GM21526 (cell line): Measurements from ENCODE around the gene HRK.
A peak's percentile ranks its signal among the peaks of the same experiment; 100 is the strongest.

Experiments
- ATAC-seq: cut with Tn5 transposase; IDR thresholded peaks from one replicate; pipeline ENCODE4 v1.9.1; 2021; ENCODE audit warnings: moderate library complexity; ENCODE audit not compliant: unreplicated experiment, low FRiP score

Gene HRK

DNA sequence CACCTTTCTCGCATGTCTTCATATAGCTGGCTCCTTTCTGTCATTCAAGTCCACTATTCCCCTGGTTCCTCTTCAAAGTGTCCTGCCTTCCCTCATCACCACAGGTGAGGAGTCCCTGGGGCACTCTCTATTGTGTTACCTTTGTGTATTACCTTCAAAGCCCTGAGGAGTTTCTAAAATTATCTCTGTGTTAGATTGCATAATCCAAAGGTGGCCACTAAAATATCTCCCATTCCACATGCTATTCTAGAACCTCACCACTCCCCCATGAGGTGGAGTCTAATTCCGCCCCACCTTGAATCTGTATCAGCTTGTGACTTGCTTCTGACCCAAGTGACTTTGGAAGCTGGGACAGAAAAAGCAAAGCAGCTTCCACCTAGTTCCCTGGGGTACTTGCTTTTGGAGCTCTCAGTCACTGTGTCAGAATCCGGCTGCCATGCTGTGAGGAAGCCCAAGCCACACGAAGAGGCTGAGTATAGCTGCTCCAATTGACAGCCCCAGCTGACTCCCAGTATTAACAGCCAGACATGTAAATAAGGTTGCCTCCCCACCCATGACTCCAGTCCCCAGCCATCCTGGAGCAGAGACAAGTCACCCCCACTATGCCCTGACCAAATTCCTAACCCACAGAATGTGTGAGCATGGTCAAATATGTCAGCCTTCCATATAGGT is 6.8 kb downstream of the HRK start:
- ATAC-seq, result no peak

- no peak for ATAC-seq
These were observed 10.9 kb downstream of the HRK start for GRCh38 chr12:116870306-116870705.

DNA sequence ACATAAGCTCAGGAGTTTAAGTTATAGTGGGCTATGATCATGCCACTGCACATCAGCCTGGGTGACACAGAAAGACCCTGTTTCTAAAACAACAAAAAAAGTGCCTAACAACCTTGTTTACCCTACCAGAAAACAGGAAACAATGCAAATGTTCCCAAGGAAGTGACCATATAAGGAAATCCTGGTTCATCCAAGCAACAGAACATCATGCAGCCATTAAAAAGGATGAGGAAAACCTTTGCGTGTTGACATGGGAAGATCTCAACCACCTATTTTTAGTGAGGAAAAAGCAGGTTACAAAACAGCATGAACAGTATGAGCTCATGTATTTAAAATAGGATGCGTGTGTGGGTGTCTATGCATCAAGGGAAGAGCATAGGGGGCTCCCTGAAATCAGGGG is 13.7 kb downstream of the HRK start:
- no peak for ATAC-seq

DNA sequence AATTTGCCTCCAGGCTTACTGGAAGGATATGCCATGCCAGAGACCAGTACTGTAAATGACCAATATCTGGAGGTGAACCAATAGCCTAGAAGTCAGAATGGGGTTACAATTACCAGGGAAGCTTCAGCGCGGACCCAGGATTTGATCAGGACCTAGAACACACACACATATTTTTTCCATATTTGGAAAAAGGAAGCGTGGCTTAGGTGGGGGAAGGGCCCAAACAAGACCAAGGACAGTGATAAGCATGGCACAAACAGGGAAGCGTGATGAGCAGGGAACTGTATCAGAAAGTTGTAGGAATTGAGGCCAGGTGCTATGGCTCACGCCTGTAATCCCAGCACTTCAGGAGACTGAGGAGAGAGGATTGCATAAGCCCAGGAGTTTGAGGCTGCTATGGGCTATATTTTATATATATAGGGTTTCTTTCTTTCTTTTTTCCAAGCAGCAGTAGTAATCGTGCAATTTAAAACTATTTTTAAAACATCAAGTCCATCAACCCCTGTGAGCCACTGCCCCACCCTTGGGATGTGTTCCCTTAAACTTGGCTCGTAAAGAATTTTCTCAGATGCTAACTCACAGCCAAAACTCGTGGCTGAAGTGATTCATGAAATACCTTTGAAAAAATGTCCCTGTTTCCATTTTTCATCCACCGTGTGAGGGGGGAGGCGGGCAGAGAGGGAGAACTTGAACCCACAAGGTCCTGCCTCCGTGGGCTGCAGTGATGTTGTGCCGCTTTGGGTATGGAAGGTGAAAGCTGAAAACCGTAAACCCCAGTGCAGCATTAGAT is 16.7 kb downstream of the HRK start:
- no peak for ATAC-seq

GRCh38 chr12:116863275-116863767 is 17.9 kb downstream of the HRK start:
- no peak for ATAC-seq

- no peak for ATAC-seq
These were observed 19.1 kb downstream of the HRK start for GRCh38 chr12:116862167-116862566.

- peak; percentile 61 for ATAC-seq
These were observed 19.9 kb downstream of the HRK start for GRCh38 chr12:116861320-116861719.

DNA sequence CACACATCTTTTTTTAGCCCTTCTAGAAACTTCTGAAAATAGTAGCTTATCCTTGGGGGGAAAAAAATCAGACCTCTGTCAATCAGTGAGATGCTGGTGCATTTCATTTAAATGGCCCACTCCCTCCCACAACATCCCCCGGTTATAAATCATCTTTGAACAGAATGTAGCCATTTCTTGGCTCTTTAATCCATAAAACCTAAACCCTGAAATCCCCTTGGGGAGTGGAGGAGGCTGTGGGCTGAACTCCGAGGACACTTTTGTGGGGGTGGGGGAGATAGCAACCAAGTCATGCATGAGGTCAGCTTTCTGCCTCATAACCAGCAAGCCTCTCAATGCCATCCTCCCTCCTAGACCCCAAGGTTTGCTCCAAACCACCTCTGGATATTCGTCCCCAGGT is 21.0 kb downstream of the HRK start:
- ATAC-seq, result no peak

GRCh38 chr12:116859079-116859478 is 22.2 kb downstream of the HRK start:
- ATAC-seq, result no peak

DNA sequence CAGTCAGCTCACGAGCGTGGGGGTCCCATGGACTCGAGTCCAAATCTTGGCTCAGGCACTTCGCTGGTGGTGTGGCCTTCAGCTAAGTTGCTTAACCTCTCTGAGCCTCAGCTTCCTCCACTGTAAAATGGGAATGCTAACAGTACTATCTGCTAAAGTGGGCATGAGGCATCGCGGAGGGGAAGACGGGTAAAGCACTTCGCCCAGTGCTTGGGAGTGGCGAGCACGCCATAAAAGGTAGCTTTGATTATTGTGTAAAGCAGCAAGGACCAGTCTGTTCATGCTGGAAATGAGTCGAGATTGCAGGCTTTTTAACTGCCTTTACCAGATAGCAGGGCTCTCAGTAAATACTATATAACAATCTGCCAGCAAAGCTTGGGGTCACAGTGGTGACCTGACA is 24.5 kb downstream of the HRK start:
- ATAC-seq, result no peak

DNA sequence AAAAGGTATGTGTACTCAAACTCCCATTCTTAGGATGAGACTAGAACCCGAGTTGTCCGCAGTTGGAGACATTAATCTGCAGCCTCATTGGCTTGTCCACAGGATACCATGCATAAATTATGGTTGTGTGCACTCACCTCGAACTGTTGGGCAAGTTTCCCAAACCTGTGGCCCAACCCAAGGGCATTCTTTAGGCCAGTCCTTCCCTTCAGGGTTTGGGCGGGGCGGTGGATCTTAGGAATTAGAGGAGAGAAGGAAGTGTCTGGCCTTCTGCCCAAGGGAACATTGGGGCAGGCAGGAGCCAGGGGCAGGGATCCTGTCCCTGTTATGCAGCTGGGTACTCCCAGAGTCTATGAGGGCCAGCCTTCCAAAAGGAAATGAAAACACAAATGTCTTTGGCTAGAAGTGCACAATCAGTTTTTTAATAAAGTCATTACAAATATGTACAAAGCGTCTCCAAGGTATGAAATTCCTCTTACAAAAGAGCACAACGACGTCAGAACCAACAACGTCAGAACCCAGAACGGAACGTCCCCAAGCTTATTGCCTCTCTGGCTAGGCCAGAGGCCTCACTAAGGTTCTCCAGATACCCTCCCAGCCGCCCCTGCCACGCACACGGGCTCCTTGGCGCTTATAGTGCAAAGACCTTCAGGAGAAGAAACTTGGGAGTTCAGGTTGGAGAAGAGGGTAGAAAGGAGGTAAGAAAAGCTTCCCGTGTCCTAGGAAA is 25.3 kb downstream of the HRK start:
- ATAC-seq, result no peak

GRCh38 chr12:116853507-116853906 is 27.7 kb downstream of the HRK start:
- no peak for ATAC-seq

DNA sequence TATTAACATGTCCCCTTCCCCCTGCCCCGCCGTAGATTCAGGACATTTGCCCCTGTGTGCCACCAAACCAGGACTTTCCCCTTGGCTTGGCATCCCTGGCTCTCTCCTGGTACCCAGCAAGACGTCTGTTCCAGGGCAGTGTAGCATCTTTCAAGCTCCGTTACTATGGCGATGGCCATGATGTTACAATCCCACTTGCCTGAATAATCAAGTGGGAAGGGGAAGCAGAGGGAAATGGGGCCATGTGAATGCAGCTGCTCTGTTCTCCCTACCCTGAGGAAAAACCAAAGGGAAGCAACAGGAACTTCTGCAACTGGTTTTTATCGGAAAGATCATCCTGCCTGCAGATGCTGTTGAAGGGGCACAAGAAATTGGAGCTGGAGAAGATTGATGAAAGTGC is 28.9 kb downstream of the HRK start:
- ATAC-seq, result no peak

DNA sequence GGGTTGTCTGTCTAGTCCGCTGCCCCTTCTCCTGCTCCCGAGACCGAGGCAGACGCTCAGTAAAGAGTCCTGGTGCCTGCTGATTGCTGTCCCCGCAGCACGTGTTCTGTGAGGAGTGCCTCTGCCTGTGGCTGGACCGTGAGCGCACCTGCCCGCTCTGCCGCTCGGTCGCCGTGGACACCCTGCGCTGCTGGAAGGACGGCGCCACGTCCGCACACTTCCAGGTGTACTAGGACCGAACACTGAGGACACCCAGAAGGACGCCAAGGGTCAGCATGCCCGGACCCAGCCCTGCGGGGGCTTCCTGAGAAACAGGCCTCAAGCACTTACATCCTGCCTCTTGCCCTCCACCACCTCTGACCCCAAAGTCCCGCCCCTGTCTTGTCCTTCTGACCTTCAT is 32.0 kb downstream of the HRK start:
- ATAC-seq, result no peak

DNA sequence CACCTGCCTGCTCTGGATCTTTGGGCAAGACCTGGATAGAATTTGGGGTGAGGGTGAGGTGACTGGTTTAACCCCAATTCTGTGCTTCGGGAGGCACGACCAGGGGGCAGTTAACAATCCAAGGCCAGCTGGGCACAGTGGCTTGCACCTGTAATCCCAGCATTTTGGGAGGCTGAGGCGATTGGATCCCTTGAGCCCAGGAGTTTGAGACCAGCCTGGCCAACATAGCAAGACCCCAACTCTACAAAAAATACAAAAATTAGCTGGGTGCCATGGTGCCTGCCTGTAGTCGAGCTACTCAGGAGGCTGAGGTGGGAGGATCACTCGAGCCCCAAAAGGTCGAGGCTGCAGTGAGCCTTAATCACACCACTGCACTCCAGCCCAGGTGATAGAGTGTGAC is 38.2 kb downstream of the HRK start:
- ATAC-seq, result no peak

- no peak for ATAC-seq
These were observed 41.9 kb downstream of the HRK start for GRCh38 chr12:116839287-116839830.

DNA sequence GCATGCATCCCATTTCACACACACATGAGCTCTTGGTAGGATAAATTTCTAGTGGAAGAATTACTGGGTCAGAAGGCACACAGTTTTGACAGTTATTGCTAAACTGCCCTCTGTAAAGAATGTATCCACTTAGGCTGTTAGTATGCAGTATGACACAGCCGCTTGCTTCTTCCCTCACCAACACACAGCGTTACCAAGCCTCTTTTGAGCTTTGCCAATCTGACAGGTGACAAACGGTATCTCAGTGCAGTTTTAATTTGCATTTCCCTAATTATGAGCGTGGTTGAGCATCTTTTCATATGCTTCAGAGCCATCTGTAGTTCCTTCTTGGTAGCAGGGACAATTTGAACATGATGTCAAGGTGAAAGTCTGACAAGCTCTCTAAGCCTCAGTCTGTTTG is 42.9 kb downstream of the HRK start:
- no peak for ATAC-seq

GRCh38 chr12:116837097-116837496 is 44.1 kb downstream of the HRK start:
- ATAC-seq, result no peak

DNA sequence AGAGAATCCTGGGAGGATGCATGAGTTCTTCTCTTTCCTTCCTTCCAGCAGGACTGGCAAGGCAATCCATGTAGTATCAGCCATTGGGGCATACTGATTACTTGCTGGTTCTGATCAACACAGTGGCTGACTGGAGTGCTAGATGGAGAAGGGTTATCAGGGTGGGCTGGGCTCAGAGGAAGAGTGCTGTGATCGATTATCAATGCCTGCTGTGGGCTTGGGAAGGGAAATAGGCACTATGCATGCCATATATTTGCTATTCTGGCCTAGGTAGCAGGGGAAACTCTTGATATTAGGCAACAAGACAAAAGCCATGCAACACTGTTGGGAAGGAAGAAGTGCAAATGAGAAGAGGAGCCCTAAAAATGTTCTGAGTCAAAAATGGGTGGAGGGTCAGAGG is 45.8 kb downstream of the HRK start:
- no peak for ATAC-seq

- ATAC-seq, result no peak
These were observed 47.8 kb downstream of the HRK start for GRCh38 chr12:116833474-116833873.

GRCh38 chr12:116832353-116832752 is 48.9 kb downstream of the HRK start:
- no peak for ATAC-seq
